ENCODE measurements around the gene TPH2. TPM values are rescaled to one million over a fixed set of nuclear protein-coding genes. Genes with fewer than 3 reads are reported as not detected.

TPH2 gene
- total and polyA plus RNA-seq, 2 experiments from 2014 or later, result not detected

- H2AFZ ChIP-seq, result no peak overlapping the region
- TF ChIP-seq CTCF (IDR thresholded peaks at IDR 0.05; ENCODE audit: poor library complexity) (no peak), EZH2 (IDR thresholded peaks at IDR 0.05; ENCODE audit: borderline replicate concordance) (no peak), EZH2phosphoT487 (IDR thresholded peaks at IDR 0.05; ENCODE audit: low read depth, severe bottlenecking, unreplicated experiment) (no peak)
- H3K4me1 ChIP-seq (ENCODE audit: insufficient read depth), result no peaks in the 10 kb centered on the region
- H3K27ac ChIP-seq, result no peak overlapping the region
- H3K36me3 ChIP-seq (replicated peaks; ENCODE audit: insufficient read depth, low read depth), result no peaks in the 10 kb centered on the region
- no peaks in the 10 kb centered on the region for H3K27me3 ChIP-seq
- no peak overlapping the region for H3K4me2 ChIP-seq
- H3K79me2 ChIP-seq, result no peaks in the 10 kb centered on the region
- H3K4me3 ChIP-seq, result no peak overlapping the region
- H4K20me1 ChIP-seq (ENCODE audit: insufficient read depth, poor library complexity, severe bottlenecking), result no peaks in the 10 kb centered on the region
- 82% methylated on average over 2 of the region's 2 CpGs for WGBS (ENCODE audit: low lambda C conversion rate, missing lambda C conversion rate)
- no peak for DNase-seq (ENCODE audit: low spot score)
- no peaks in the 10 kb centered on the region for H3K9me3 ChIP-seq (ENCODE audit: low read depth)
- no peaks in the 10 kb centered on the region for H3K9me2 ChIP-seq (replicated peaks; ENCODE audit: insufficient read depth)
Observed at GRCh38 chr12:72033991-72034390, 95.3 kb downstream of the TPH2 start.

- H3K79me2 ChIP-seq, result no peaks in the 10 kb centered on the region
- no peak overlapping the region for H3K4me2 ChIP-seq
- H3K9me3 ChIP-seq (ENCODE audit: low read depth), result no peaks in the 10 kb centered on the region
- no peak overlapping the region for H3K4me3 ChIP-seq
- no peak overlapping the region for H3K27ac ChIP-seq
- no peak overlapping the region for H2AFZ ChIP-seq
- WGBS (ENCODE audit: low lambda C conversion rate, missing lambda C conversion rate), result 80% methylated on average over 5 of the region's 5 CpGs
- H3K36me3 ChIP-seq (replicated peaks; ENCODE audit: insufficient read depth, low read depth), result no peaks in the 10 kb centered on the region
- no peaks in the 10 kb centered on the region for H4K20me1 ChIP-seq (ENCODE audit: insufficient read depth, poor library complexity, severe bottlenecking)
- H3K4me1 ChIP-seq (ENCODE audit: insufficient read depth), result no peaks in the 10 kb centered on the region
- DNase-seq (ENCODE audit: low spot score), result no peak
- H3K9me2 ChIP-seq (replicated peaks; ENCODE audit: insufficient read depth), result no peaks in the 10 kb centered on the region
- TF ChIP-seq EZH2phosphoT487 (IDR thresholded peaks at IDR 0.05; ENCODE audit: low read depth, severe bottlenecking, unreplicated experiment) (no peak), CTCF (IDR thresholded peaks at IDR 0.05; ENCODE audit: poor library complexity) (no peak), EZH2 (IDR thresholded peaks at IDR 0.05; ENCODE audit: borderline replicate concordance) (no peak)
- H3K27me3 ChIP-seq, result no peaks in the 10 kb centered on the region
Observed at GRCh38 chr12:72035625-72036024, 97.0 kb downstream of the TPH2 start.

GRCh38 chr12:72036393-72036792 lies 97.7 kb downstream of the TPH2 start:
- no peak for TF ChIP-seq EZH2phosphoT487 (IDR thresholded peaks at IDR 0.05; ENCODE audit: low read depth, severe bottlenecking, unreplicated experiment)
- no peak for TF ChIP-seq EZH2 (IDR thresholded peaks at IDR 0.05; ENCODE audit: borderline replicate concordance)
- TF ChIP-seq CTCF (IDR thresholded peaks at IDR 0.05; ENCODE audit: poor library complexity), result no peak
- no peak overlapping the region for H2AFZ ChIP-seq
- no peaks in the 10 kb centered on the region for H4K20me1 ChIP-seq (ENCODE audit: insufficient read depth, poor library complexity, severe bottlenecking)
- no peaks in the 10 kb centered on the region for H3K79me2 ChIP-seq
- no peak overlapping the region for H3K27ac ChIP-seq
- no peak for DNase-seq (ENCODE audit: low spot score)
- H3K9me3 ChIP-seq (ENCODE audit: low read depth), result no peaks in the 10 kb centered on the region
- H3K4me3 ChIP-seq, result no peak overlapping the region
- H3K27me3 ChIP-seq, result no peaks in the 10 kb centered on the region
- WGBS (ENCODE audit: low lambda C conversion rate, missing lambda C conversion rate), result 13% methylated on average over 1 of the region's 1 CpG
- H3K4me2 ChIP-seq, result no peak overlapping the region
- H3K4me1 ChIP-seq (ENCODE audit: insufficient read depth), result no peaks in the 10 kb centered on the region
- no peaks in the 10 kb centered on the region for H3K9me2 ChIP-seq (replicated peaks; ENCODE audit: insufficient read depth)
- no peaks in the 10 kb centered on the region for H3K36me3 ChIP-seq (replicated peaks; ENCODE audit: insufficient read depth, low read depth)
